IPS-NIHi11 (cell line): Measurements from ENCODE around the gene NSUN4.
"Not testable (repeated sequence)": the region's sequence is repeated elsewhere in the genome, so short reads cannot be mapped to it uniquely, and the experiment has no call there.

Source experiments
- DNase-seq: peaks from one replicate; pipeline ENCODE4 v3.0.0; 2012; ENCODE audit warnings: mixed read lengths, low spot score

The NSUN4 gene

DNA sequence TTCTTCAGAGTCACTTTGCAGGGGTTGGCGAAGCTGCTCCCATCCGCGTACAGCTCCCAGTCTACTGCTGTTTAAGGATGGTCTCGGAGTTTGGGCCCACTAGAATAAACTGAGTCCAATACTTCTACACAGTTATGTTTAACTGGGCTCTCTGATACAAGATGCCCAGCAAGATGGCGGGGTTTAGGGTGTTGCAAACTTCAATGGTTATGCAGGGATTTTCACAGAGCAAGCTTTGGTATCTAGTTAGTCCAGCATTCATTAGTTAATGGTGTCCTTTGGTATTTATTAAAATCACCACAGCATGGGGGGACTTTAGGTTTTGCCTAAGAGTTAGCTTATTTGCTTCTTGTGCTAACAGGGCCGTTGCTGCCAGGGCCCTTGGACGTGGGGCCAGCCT lies 12.4 kb upstream of the NSUN4 start:
- not testable (repeated sequence) for DNase-seq

DNA sequence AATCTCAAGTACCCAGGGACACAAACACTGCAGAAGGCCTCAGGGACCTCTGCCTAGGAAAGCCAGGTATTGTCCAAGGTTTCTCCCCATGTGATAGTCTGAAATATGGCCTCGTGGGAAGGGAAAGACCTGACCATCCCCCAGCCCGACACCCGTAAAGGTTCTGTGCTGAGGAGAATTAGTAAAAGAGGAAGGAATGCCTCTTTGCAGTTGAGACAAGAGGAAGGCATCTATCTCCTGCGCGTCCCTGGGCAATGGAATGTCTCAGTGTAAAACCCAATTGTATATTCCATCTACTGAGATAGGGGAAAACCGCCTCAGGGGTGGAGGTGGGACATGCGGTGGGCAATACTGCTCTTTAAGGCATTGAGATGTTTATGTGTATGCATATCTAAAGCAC lies 10.8 kb upstream of the NSUN4 start:
- not testable (repeated sequence) for DNase-seq

DNA sequence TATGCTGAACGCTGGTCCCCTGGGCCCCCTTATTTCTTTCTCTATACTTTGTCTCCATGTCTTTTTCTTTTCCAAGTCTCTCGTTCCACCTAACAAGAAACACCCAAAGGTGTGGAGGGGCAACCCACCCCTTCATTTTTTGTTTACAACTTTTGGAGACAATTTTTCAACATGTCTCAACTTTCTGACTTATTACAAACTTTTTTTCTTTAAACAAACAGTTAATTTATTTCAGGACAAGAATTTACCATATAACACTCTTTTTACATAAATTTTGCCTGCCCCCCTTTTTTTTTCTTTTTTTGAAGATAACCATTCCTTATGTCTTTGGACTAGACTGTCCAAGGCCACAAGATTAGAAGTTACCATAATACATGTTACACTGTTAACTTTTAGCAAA lies 10.2 kb upstream of the NSUN4 start:
- not testable (repeated sequence) for DNase-seq

DNA sequence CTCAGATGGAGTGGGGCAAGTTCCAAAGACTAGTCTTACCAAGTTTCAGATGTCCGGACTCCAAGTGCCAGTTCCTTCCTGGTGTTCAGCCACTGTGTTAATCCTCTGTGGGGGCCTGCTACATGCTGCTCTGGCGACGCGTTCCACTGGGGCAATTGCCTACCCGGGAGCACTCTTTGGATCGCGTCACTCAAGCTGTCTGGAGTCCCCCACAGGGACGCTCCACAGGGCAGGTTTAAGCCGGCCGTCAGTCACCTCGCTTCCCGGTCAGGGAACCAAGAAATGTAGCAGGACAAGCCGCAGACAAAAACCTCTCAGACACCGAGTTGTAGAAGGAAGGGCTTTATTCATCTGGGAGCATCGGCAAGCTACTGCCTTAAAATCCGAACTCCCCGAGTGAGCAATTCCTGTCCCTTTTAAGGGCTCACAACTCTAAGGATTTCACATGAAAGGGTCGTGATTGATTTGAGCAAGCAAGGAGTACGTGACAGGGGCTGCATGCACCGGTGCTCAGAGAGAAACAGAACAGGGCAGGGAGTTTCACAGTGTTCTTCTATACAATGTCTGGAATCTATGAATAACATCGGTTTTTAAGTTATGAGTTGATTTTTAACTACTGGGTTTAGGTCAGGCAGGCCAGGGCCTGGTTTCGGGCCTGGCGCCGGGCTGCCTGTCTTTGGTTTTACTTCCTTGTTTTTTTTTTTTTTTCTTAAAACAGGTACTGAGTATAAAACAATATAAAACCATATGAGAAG lies 8.6 kb upstream of the NSUN4 start:
- DNase-seq, result not testable (repeated sequence)

DNA sequence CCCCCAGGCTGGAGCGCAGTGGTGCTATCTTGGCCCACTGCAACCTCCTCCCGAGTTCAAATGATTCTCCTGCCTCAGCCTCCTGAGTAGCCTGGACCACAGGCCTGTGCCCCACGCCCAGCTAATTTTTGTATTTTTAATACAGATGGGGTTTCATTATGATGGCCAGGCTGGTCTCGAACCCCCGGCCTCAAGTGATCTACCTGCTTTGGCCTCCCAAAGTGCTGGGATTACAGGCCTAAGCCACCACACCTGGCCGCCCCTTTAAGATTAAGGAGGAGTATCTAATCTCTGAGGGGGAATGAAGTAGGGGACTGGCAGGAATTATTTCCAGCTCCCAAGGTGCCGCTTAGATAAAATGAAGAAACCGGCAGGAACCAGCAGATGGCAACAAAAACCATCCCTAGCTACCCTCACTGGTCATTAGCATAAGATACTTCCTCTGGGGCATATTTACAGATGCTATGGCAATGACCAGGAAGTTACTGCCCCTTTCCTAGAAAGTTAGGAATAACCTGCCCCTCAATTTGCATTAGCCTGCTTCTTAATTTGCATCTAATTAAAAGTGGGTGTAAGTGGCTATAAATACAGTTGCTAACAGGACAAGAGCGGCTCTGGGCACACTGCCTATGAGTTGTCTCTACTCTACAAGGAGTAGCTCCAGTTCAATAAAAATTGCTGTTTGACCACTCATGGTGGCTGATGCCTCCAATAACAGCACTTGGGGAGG lies 7.1 kb upstream of the NSUN4 start:
- DNase-seq, result peak; percentile 56

DNA sequence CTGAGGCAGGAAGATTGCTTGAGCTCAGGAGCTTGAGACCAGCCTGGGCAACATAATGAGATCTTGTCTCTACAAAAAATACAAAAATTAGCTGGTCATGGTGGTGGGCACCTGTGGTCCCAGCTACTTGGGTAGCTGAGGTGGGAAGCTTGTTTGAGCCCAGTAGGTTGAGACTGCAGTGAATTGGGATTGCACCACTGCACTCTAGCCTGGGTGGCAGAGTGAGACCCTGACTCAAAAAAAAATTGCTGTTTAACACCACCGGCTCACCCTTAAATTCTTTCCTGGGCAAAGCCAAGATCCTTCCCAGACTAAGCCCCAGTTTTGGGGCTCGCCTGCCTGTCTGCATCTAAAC lies 6.6 kb upstream of the NSUN4 start:
- DNase-seq, result no peak

DNA sequence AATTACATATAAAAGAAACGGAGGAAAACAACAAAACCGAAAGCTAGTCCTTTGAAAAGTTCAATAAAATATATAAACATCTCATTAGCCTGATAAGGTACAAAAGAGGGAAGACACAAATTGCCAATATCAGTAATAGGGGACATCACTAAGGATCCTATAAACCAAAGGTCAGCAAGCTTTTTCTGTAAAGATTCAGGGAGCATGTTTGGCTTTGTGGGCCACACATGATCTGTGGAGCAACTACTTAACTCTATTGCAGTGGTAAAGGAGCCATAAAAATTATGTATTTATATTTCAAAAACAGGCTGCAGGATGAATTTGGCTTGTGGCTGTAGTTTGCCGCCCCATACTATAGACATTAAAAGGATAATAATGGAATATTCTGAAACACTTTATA lies 5.5 kb upstream of the NSUN4 start:
- DNase-seq, result no peak

DNA sequence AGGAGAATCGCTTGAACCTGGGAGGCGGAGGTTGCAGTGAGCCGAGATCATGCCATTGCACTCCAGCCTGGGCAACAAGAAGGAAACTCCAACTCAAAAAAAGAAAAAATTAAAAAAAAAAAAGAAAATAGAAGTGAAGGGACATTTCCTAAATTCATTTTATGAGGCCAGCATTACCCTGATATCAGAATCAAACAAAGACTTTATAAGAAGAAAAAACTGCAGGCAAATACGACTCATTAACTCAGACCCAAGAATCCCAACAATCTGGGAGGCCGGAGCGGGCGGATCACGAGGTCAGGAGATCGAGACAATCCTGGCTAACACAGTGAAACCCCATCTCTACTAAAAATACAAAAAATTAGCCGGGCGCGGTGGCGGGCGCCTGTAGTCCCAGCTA lies 3.2 kb upstream of the NSUN4 start:
- not testable (repeated sequence) for DNase-seq

DNA sequence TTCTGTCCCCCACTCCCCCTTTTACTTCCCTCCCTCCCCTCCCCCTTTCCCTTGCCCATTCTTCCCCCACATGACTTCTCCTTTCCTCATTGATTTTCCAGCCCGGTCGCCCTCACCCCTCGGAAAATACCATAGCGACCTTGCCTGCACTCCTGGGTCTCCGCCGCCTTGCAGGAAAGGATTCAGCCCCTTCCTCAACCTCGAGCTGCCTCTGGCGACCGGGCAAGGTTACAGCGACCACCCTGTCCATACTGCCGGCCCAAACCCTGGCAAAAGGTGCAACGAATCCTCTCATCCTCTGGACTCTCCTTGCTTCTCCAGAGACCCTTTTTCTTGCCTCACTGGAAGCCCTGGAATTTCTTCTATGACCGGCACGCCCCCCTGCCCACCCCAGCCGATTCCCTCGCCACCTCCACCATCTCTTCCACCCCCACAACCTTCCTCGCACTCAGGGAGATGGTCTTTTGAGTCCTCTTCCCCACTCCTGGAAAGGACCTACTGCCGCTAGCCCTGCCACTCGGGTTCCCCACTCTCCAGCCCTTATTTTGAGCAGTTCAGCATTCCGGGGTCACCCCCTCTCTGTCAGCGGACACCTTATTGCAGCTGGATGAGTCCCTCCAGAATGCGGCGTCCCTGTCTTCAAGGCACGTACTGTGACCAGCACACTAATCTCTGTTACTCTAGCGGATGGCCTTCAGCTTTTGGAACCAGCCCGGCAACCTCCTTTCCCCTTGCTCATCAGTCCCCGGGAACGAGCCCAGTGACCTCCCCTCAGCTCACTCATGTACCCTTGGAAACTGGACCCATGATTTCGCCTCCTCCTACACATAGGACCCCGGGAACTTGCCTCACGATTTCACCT lies 846 bp downstream of the NSUN4 start:
- no peak for DNase-seq

DNA sequence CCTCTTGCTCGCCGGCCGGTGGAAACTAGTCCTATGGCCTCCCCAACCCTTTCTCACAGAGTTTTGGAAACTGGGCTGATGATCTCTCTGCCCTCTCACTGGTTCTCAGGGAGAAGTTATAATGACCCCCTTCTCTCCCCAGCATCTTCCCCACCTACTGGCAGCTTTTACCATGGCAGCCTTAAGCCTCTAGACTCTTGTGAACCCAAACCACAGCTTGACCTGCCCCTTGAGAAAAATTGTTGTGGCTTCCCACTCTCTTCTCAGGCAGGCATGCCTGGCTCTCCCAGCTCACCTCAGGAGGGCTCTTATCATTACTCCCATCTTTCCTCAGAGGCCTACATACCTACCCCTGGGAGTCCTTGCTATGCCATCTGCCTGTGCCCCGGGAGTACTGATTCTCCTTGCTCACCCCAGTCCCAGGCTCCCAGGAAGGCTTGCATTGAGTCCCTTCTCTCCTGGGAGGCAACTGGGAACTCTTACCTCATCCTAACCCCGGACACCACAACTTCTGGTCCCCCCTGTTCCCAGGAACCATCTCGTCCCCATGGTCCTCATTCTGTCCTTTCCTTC lies 1.6 kb downstream of the NSUN4 start:
- DNase-seq, result peak; percentile 17

DNA sequence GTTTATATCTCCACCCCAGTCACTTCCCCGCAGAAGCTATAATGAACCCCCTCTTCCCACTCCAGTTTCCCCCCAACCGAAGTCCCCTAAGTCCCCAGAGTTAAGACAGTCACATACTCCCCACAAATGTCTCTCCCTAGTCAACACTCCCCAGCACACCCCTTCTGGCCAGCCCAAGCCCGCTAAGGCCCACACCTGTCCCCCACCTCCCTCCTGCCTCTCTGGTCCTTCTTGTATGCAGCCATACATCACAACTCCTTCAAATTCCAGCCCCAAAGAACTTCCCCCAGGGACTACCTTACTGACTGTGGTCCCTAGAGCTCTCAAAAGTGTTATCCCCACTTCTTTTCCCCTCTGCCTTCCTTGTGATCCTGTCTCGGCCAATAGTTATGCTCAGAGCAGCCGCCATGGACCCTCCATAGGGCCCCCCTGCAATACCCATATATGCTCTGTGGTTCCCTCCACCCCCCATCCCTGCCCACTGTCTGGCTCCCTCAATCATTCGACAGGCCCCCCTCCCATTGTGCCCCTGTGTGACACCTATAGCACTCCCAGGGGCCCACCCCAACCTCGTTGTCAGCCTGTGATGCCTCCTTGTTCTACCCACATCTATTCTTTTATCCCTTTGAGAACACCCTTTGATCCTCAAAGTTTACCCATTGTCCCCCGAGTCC lies 2.2 kb downstream of the NSUN4 start:
- DNase-seq, result no peak

DNA sequence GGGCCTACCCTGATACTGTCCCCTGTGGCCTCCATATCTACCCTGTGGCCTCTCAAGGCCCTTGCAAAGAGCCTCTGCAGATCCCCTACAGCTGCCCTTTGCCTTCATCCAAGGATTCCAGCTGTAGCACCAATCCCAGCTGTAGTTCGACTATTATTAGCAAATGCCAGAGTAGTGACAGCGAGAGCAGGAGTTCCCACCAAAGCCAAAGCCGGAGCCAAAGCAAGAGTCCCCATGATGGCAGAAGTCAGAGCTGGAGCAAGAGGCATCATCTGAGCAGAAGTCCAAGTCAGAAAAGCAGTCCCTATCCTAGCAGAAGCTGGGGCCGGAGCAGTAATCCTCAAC lies 2.7 kb downstream of the NSUN4 start:
- DNase-seq, result no peak

DNA sequence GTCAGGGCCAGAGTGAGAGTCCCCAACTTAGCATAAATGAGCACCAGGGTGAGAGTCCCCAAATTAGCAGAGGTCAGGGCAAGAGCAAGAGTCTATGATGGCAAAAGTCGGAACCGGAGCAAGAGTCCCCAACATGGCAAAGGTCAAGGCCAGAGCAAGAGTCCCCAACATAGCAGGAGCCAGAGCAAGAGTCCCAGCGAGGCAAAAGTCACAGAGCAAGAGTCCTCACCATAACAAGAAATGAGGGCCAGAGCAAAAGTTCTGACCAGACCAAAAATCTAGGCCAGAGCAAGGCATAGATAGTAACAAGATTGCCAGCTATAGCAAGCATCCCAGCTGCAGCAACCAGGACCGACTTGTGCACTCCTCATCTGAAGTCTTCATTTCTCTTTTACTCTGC lies 3.1 kb downstream of the NSUN4 start:
- DNase-seq, result no peak

DNA sequence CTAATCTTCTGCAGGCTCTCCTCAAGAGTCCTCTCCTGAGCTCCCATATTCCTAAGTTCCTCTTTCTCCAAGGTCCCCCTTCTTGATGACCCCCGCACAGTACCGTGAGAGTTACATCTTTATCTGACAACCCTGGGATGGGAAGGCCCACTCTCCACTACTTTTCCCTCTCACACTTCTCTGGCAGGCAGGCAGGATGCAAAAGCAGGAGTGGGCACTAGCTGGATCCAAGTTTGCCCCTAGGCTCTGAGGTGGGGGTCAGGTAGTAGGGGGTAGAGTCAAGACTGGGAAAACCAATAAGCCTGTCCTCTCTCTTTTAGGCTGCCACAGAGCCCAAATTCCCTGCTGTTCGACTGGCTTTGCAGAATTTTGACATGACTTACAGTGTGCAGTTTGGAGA lies 3.9 kb downstream of the NSUN4 start:
- DNase-seq, result no peak

DNA sequence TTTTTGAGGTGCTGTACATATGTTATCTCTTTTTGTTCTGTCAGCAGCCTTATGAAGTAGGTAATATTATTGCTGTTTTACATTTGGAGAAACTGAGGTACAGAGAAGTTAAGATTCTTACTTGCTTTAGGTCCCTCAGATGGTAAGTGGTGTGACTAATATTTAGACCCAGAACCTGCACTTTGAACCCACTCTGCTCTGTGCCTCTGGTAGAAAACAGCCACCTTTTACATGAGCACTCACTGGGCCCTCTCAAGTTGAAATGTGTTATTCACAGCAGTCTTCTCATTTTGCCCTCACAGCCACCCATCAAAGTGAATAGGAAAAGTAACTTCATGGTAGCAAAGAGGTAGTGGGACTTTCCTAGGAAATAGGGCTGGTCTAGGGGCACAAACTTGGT lies 4.7 kb downstream of the NSUN4 start:
- DNase-seq, result no peak

DNA sequence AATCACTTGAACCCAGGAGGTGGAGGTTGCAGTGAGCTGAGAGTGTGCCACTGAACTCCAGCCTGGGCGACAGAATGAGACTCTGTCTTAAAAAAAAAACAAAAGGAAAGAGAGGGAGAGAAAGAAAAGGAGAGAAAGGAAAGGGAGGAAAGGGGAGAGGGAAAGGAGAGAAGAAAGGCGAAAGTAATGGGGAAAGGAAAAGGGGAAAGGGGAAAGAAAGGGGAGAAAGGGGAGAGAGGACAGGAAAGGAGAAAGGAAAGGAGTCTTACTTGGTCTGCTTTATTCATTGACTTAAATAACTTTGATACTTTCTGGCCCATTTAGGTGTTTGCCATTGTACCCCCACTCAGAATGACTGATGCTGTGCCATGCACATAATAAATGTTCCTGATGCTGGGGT lies 11.8 kb downstream of the NSUN4 start:
- no peak for DNase-seq

DNA sequence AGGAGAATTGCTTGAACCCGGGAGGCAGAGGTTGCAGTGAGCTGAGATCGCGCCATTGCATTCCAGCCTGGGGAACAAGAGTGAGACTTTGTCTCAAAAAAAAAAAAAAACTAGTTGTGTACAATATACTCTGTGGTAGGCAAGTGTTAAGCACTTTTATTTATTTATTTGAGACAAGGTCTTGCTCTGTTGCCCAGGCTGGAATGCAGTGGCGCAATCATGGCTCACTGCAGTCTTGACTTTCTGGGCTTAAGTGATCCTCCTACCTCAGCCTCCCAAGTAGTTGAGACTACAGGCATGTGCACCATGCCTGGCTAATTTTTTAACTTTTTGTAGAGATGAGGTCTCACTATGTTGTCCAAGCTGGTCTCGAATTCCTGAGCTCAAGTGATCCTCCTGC lies 15.3 kb downstream of the NSUN4 start:
- DNase-seq, result not testable (repeated sequence)

DNA sequence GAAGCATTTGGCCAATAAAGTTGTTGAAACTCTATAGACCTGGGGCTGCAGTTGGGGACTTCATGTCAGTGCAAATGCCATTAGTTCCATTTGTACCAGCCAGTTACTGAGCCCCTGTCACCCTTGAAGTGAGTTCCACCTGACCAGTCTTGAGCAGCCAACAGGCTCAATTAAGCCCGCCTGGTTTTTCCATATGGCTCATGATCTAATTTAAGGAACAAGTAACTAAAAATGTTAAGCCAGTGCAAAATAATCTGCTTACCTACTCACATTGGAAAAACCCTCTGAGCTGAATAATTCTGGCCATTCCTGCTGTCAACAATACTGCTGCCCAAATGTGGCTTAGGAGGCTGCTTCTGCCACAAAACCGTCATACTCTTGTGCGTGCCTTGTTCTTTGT lies 21.6 kb downstream of the NSUN4 start:
- DNase-seq, result no peak

DNA sequence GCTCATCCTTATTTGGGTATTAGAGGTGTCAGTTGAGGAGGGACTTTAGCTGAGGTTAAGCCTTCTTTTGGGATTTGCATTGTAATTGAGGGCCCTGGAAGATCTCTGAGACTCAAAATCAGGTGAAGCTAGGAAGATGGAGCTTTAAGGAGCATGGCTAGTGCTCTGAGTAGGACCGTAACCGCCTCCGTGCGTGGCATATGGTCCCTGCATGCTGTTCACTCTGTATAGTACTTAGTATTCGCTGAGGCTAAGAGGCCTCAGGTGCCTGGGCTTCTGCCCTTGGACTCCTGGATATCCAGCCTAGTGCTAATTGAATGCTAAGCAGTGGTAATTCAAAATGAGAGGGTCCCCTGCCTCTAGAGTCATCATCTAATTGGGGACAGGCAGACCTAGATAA lies 22.5 kb downstream of the NSUN4 start:
- DNase-seq, result no peak

DNA sequence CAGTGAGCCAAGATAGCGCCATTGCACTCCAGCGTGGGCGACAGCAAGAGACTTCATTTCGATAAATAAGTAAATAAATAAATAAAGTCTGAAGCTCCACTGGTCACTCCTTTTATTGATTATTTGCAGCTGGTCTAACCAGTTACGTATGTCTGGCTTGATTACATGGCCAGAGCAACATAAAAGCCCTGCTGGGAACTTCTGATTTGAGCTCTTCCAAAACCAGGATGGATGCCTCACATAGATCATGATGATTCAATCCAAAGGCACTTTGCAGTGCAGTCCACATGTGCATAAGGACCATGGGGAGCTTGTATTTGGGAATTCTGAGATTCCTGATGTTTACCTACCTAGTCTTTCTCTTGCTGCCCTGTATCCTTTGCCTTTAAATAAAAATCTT lies 24.0 kb downstream of the NSUN4 start:
- no peak for DNase-seq

DNA sequence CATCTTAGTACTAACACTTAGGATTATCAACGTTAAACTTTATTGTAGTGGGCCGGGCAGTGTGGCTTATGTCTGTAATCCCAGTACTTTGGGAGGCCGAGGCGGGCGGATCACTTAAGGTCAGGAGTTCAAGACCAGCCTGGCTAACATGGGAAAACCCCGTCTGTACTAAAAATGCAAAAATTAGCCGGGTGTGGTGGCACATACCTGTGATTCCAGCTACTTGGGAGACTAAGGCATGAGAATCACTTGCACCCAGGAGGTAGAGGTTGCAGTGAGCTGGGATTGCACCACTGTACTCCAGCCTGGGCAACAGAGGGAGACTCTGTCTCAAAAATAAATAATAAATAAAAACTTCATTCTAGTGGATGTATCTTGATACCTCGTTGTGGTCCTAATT lies 25.2 kb downstream of the NSUN4 start:
- DNase-seq, result not testable (repeated sequence)

DNA sequence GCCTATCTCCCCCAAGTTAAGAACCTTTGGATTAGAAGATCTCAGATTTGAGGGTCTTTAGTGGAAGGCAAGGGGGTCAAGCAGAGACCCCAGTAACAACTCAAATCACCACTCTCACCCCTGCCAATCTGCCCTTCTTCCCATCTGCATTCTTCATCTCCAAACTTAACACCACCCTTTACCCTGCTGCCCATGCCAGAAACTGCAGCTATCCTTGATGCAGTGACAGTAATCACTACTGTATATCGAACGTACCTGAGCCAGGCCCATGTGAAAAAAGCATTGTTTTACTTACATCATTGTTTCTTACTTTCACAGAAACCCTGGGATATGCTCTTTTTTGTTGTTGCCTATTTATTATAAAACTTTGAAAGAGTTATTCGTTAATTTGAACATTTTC lies 26.5 kb downstream of the NSUN4 start:
- DNase-seq, result no peak
